CD4-positive, CD25-positive, alpha-beta regulatory T cell (primary cell): ENCODE results near the gene AMBRA1. TPM values are rescaled to one million over a fixed set of nuclear protein-coding genes. Genes with fewer than 3 reads are reported as not detected.

Experiments used
- ATAC-seq, 2 donors: fragments of 150-1000 bp; cut with Tn5 transposase; one replicate each; pipeline ENCODE4 v1.10.0; 2021; ENCODE audit warnings: low read depth in 2 of 2, moderate number of reproducible peaks in 2 of 2, moderate library complexity in 1 of 2
- DNase-seq, 3 donors: peaks; one replicate each; pipeline versions ENCODE4 v3.0.0 to v3.0.0-alpha.2; 2012 to 2022; ENCODE audit warnings: mixed read lengths in 1 of 3
- H3K27ac ChIP-seq: one replicate; pipeline ENCODE4 v1.7.0; 2013; ENCODE audit warnings: mild to moderate bottlenecking, low read length; ENCODE audit not compliant: insufficient read depth, poor library complexity, severe bottlenecking
- H3K27me3 ChIP-seq: one replicate; pipeline ENCODE4 v1.7.0; 2013; ENCODE audit warnings: low read length; ENCODE audit not compliant: control insufficient read depth, insufficient read depth
- H3K36me3 ChIP-seq: one replicate; pipeline ENCODE4 v1.7.0; 2013; ENCODE audit warnings: mild to moderate bottlenecking, low read length, moderate library complexity; ENCODE audit not compliant: control insufficient read depth, insufficient read depth
- H3K4me1 ChIP-seq: 2 replicates; pipeline ENCODE4 v1.7.0; 2013; ENCODE audit warnings: mild to moderate bottlenecking, low read length; ENCODE audit not compliant: insufficient read depth, control insufficient read depth, poor library complexity, severe bottlenecking
- H3K4me3 ChIP-seq: one replicate; pipeline ENCODE4 v1.7.0; 2013; ENCODE audit warnings: low read depth, mild to moderate bottlenecking, low read length, moderate library complexity
- H3K9me3 ChIP-seq, 2 experiments: 1 replicate in 1 of 2; 2 replicates in 1 of 2; pipeline ENCODE4 v1.7.0; 2013; ENCODE audit warnings: low read length in 2 of 2, mild to moderate bottlenecking in 1 of 2, moderate library complexity in 1 of 2; ENCODE audit not compliant: control insufficient read depth in 2 of 2
- H3K27ac Mint-ChIP-seq, 3 donors: one replicate each; pipeline ENCODE4 v1.8.0; 2020 to 2022; ENCODE audit warnings: mild to moderate bottlenecking in 3 of 3, mixed read lengths in 3 of 3, moderate library complexity in 2 of 3
- H3K27me3 Mint-ChIP-seq: one replicate; pipeline ENCODE4 v1.8.0; 2022; ENCODE audit warnings: mild to moderate bottlenecking, mixed read lengths
- H3K36me3 Mint-ChIP-seq: one replicate; pipeline ENCODE4 v1.8.0; 2020; ENCODE audit warnings: mixed read lengths
- H3K4me1 Mint-ChIP-seq, 4 donors: one replicate each; pipeline ENCODE4 v1.8.0; 2020 to 2022; ENCODE audit warnings: mixed read lengths in 4 of 4, mild to moderate bottlenecking in 1 of 4
- H3K4me3 Mint-ChIP-seq, 4 donors: one replicate each; pipeline ENCODE4 v1.8.0; 2020 to 2022; ENCODE audit warnings: mild to moderate bottlenecking in 4 of 4, mixed read lengths in 4 of 4, moderate library complexity in 3 of 4
- H3K9me3 Mint-ChIP-seq, 7 donors: one replicate each; pipeline ENCODE4 v1.8.0; 2020 to 2022; ENCODE audit warnings: mixed read lengths in 7 of 7, mild to moderate bottlenecking in 3 of 7, moderate library complexity in 2 of 7
- polyA plus RNA-seq, 4 donors: library from polyadenylated mRNA; unstranded; fragments of 300-500 nt; fragmentation: Illumina TruSeq; gene quantifications; one replicate each; pipeline ENCODE4 v1.2.3, GENCODE V29; 2021
- total RNA-seq: library from RNA; stranded (reverse); gene quantifications from one replicate; pipeline ENCODE4 v1.2.3, GENCODE V29; 2022

Gene AMBRA1
- total and polyA plus RNA-seq, 5 donors from 2014 or later = 8.2 to 61.0 (median 12.3) TPM

DNA sequence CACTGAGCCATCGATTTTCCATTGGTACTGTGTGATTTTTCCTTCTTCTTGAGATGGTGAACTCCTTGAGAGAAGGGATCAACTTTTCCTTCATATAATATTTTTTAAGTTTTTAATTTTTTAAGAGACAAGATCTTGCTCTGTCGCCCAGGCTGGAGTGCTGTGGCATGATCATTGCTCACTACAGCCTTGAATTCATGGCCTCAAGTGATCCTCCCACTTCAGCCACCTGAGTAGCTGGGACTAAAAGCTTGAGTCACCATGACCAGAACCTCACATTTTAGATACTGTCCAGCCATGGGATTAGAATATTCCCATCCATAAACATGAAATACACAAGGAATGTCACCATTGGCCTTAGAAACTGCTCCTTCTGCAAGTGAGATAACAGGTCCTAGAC is 135.3 kb downstream of the AMBRA1 start:
- Mint-ChIP-seq H3K27me3 (no peaks in the 10 kb centered on the region), H3K27ac (no peak overlapping the region), H3K4me1 (peaks cover 13 to 43% (median 15%) of the 10 kb centered on the region in 4 donors), H3K36me3 (peaks cover 12% of the 10 kb centered on the region), H3K4me3 (no peak overlapping the region), H3K9me3 (no peaks in the 10 kb centered on the region)
- Histone ChIP-seq H3K9me3 (no peaks in the 10 kb centered on the region), H3K27ac (no peak overlapping the region), H3K27me3 (no peaks in the 10 kb centered on the region), H3K36me3 (peaks cover 5% of the 10 kb centered on the region), H3K4me3 (no peak overlapping the region), H3K4me1 (no peaks in the 10 kb centered on the region)
- no peak for ATAC-seq
- no peak for DNase-seq

DNA sequence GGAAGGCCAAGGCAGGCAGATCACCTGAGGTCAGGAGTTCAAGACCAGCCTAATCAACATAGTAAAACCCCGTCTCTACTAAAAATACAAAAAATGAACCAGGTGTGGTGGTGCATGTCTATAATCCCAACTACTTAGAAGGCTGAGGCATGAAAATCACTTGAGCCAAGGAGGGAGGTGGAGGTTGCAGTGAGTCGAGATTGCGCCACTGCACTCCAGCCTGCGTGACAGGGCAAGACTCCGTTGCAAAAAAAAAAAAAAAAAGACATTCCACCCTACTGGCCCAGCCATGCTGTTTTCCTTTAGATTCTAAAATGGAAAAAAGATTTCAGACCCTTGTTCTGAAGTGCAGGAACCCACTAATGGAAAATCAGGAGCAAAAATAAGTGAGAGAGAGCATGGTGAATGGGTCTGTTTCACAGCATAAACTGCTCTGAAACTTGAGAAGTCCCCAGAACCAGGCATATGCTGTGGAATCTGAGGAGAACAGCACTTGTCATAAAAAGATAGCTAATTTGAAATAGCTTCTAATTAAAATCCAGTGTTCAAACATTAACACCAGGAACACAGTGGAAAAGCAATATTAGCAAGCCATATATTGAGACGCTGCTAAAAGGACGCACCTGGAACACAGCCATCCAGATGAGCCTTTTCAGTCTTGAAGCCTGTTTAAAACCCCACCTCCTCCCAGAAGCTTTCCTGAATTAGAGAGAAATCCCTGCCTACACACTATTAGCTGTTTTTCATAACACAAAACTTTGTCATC is 136.0 kb downstream of the AMBRA1 start:
- Histone ChIP-seq H3K36me3 (peaks cover 5% of the 10 kb centered on the region), H3K27ac (no peak overlapping the region), H3K4me3 (no peak overlapping the region), H3K27me3 (no peaks in the 10 kb centered on the region), H3K4me1 (no peaks in the 10 kb centered on the region), H3K9me3 (no peaks in the 10 kb centered on the region)
- no peak overlapping the region for H3K4me3 Mint-ChIP-seq
- no peaks in the 10 kb centered on the region for H3K27me3 Mint-ChIP-seq
- no peak overlapping the region for H3K27ac Mint-ChIP-seq
- H3K9me3 Mint-ChIP-seq = no peaks in the 10 kb centered on the region
- H3K4me1 Mint-ChIP-seq = peaks cover 13 to 36% (median 16%) of the 10 kb centered on the region in 4 donors
- peaks cover 12% of the 10 kb centered on the region for H3K36me3 Mint-ChIP-seq
- ATAC-seq = no peak
- DNase-seq = no peak

- H3K27ac ChIP-seq = no peak overlapping the region
- no peaks in the 10 kb centered on the region for H3K27me3 Mint-ChIP-seq
- H3K4me1 ChIP-seq = no peaks in the 10 kb centered on the region
- H3K9me3 Mint-ChIP-seq = no peaks in the 10 kb centered on the region
- DNase-seq (no peak), ATAC-seq (no peak)
- H3K4me3 ChIP-seq = no peak overlapping the region
- no peak overlapping the region for H3K4me3 Mint-ChIP-seq
- H3K9me3 ChIP-seq = no peaks in the 10 kb centered on the region
- H3K36me3 ChIP-seq = peaks cover 5% of the 10 kb centered on the region
- peaks cover 14 to 37% (median 20%) of the 10 kb centered on the region in 4 donors for H3K4me1 Mint-ChIP-seq
- no peaks in the 10 kb centered on the region for H3K27me3 ChIP-seq
- H3K36me3 Mint-ChIP-seq = peaks cover 12% of the 10 kb centered on the region
- peak overlapping the region in 1 of 3 donors; percentile 25 for H3K27ac Mint-ChIP-seq
Measured at GRCh38 chr11:46457021-46457420, 136.8 kb downstream of the AMBRA1 start.

DNA sequence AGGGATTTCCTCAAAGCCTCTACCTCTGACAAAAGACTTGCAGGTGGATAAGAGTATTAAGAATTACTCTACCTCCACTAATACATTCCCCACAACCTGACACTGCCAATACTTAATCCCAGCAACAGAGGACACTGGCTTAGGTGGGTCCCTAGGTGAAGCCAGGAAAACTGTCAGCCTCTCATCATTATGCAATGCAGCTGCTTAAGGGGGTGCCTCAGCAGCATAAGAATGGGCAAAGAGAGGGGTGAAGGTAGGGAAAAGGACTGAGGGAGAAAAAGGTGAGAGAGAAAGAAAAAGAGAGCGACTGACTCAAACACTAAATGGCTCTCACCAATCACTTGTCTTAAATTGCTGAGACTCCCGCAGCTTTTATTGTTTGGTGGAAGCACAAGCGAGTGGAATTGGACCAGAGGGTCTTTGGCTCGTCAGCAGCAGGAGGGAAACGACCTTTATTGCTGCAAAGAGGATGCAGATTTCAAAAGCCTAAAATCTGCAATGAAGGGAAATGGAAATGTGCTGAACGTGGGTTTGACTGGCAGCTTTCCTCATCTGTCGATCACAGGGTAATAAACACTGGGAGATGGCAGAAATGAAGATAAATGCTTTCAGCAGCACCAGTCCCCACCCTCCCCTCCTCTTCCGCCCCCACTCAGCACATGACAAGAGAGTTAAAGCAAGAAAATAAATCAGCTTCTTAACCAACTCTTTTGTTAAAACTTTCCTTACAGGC is 137.4 kb downstream of the AMBRA1 start:
- Mint-ChIP-seq H3K27ac (no peak overlapping the region), H3K9me3 (no peaks in the 10 kb centered on the region), H3K4me1 (peaks cover 15 to 35% (median 22%) of the 10 kb centered on the region in 4 donors), H3K4me3 (no peak overlapping the region), H3K36me3 (peaks cover 15% of the 10 kb centered on the region), H3K27me3 (no peaks in the 10 kb centered on the region)
- no peaks in the 10 kb centered on the region for H3K27me3 ChIP-seq
- H3K9me3 ChIP-seq = no peaks in the 10 kb centered on the region
- no peak overlapping the region for H3K27ac ChIP-seq
- H3K36me3 ChIP-seq = peaks cover 5% of the 10 kb centered on the region
- no peak for ATAC-seq
- no peak overlapping the region for H3K4me3 ChIP-seq
- no peak for DNase-seq
- no peaks in the 10 kb centered on the region for H3K4me1 ChIP-seq

DNA sequence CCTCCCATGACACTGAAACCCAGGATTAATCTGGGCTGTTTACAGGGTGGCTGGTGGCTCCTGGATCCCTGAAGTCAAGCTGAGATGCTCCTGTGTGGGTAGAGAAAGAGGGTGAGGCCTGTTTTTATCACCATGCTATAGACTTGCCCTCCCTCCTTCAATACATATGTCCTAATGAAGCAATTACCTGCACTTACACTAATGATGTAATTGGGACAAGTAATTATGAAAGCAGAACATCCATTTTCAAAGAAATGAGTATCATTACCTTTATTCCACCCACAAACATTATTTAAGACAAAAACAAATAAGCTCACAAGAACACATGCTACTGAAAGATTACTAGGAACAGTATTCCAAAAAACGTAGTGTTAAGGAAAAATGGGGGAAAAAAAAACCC is 138.0 kb downstream of the AMBRA1 start:
- Mint-ChIP-seq H3K9me3 (no peaks in the 10 kb centered on the region), H3K27me3 (no peaks in the 10 kb centered on the region), H3K4me1 (peaks cover 17 to 38% (median 24%) of the 10 kb centered on the region in 4 donors), H3K27ac (no peak overlapping the region), H3K36me3 (peaks cover 17% of the 10 kb centered on the region), H3K4me3 (no peak overlapping the region)
- Histone ChIP-seq H3K4me1 (no peaks in the 10 kb centered on the region), H3K36me3 (peaks cover 5% of the 10 kb centered on the region), H3K4me3 (no peak overlapping the region), H3K9me3 (no peaks in the 10 kb centered on the region), H3K27me3 (no peaks in the 10 kb centered on the region), H3K27ac (no peak overlapping the region)
- no peak for ATAC-seq
- DNase-seq = no peak

DNA sequence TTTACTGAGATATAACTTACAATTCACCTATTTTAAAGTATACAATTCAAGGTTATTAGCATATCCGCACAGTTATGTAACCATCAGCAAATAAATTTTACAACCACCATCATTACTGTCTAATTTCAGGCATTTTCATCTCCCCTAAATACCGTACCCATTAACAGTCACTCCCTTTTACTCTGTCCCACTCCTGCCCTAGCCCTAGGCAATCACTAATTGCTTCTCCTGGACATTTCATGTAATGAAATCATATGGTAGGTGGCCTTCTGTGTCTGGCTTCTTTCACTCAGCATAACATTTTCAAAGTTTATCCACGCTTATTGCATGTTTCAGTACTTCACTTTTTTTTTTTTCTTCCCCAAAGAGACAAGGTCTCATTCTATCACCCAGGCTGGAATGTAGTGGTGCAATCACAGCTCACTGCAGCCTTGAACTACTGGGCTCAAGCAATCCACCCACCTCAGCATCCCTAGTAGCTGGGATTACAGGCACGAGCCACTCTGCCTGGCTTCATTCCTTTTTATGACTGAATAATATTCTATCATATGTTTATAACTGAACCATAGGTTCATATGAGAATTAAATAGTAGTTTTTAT is 140.8 kb downstream of the AMBRA1 start:
- no peaks in the 10 kb centered on the region for H3K27me3 ChIP-seq
- no peaks in the 10 kb centered on the region for H3K9me3 Mint-ChIP-seq
- H3K4me3 ChIP-seq = no peak overlapping the region
- H3K27me3 Mint-ChIP-seq = no peaks in the 10 kb centered on the region
- H3K27ac ChIP-seq = no peak overlapping the region
- no peak for ATAC-seq
- peaks cover 7% of the 10 kb centered on the region for H3K4me1 ChIP-seq
- no peak overlapping the region for H3K4me3 Mint-ChIP-seq
- no peak overlapping the region for H3K27ac Mint-ChIP-seq
- H3K36me3 Mint-ChIP-seq = peaks cover 19% of the 10 kb centered on the region
- DNase-seq = no peak
- peaks cover 5% of the 10 kb centered on the region for H3K36me3 ChIP-seq
- peaks cover 34 to 50% (median 40%) of the 10 kb centered on the region in 4 donors for H3K4me1 Mint-ChIP-seq
- H3K9me3 ChIP-seq = no peaks in the 10 kb centered on the region

DNA sequence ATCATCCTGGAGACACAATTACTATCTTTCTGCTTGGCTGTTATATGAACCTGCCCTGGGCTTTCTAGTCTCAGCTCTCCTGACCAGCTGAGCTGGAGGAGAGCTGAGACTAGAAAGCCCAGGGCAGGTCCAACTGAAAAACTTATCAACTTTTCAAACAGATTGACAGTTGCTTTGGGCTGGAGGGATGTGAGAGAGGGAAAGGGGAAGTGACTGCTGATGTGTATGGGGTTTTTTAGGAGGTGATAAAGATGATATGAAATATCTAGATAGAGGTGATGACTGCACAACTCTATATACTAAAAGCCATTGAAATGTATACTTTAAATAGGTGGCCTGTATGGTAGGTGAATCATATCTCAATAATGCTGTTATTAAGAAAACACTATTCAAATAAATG is 142.1 kb downstream of the AMBRA1 start:
- peaks cover 37 to 48% (median 42%) of the 10 kb centered on the region in 4 donors for H3K4me1 Mint-ChIP-seq
- H3K4me3 ChIP-seq = no peak overlapping the region
- DNase-seq (no peak), ATAC-seq (no peak)
- H3K4me1 ChIP-seq = peaks cover 10% of the 10 kb centered on the region
- no peak overlapping the region for H3K27ac ChIP-seq
- H3K36me3 Mint-ChIP-seq = peaks cover 19% of the 10 kb centered on the region
- peak overlapping the region in 2 of 3 donors; percentile 33 to 48 for H3K27ac Mint-ChIP-seq
- H3K9me3 ChIP-seq = no peaks in the 10 kb centered on the region
- peaks cover 5% of the 10 kb centered on the region for H3K36me3 ChIP-seq
- H3K4me3 Mint-ChIP-seq = no peak overlapping the region
- H3K27me3 ChIP-seq = no peaks in the 10 kb centered on the region
- no peaks in the 10 kb centered on the region for H3K27me3 Mint-ChIP-seq
- no peaks in the 10 kb centered on the region for H3K9me3 Mint-ChIP-seq
